TTC549 (cell line): Measurements from ENCODE around the gene CYP46A1.

Experiments
- FAIRE-seq: peaks from 2 replicates; lab custom pipeline; 2012; peaks lifted over from hg19 to GRCh38; lab: Jason Lieb, UNC

Gene CYP46A1

DNA sequence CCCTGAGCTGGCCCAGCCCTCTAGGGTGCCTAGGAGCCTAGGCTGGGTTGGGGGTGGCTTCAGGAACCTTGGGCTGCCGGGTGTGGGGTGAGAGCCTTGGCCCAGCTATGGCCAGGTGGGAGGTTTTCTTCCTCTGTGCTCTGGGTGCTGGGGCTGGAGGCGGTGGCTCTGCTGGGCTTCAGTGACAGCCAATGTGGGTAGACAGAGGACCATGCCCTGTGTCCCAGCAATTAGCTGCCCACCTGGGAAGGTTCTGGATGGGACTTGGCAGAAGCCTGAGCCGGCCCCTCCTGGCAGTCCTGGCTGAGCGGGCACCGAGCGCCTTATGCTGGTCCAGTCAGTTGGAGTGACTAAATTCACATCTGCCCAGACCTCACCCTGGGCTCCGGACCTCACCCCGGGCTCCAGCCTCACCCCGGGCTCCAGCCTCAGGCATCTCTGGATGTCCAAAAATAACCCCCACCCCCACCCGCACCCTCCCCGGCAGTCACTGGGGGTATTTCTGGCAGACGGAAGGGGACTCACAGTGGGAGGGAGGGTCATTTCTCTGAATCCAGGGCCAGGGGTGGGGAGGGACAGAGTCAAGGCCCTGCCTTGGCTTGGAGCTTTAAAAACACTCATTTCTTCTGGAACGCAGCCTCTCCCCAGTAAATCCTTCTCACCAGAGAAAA lies 46.9 kb downstream of the CYP46A1 start:
- no peak for FAIRE-seq

DNA sequence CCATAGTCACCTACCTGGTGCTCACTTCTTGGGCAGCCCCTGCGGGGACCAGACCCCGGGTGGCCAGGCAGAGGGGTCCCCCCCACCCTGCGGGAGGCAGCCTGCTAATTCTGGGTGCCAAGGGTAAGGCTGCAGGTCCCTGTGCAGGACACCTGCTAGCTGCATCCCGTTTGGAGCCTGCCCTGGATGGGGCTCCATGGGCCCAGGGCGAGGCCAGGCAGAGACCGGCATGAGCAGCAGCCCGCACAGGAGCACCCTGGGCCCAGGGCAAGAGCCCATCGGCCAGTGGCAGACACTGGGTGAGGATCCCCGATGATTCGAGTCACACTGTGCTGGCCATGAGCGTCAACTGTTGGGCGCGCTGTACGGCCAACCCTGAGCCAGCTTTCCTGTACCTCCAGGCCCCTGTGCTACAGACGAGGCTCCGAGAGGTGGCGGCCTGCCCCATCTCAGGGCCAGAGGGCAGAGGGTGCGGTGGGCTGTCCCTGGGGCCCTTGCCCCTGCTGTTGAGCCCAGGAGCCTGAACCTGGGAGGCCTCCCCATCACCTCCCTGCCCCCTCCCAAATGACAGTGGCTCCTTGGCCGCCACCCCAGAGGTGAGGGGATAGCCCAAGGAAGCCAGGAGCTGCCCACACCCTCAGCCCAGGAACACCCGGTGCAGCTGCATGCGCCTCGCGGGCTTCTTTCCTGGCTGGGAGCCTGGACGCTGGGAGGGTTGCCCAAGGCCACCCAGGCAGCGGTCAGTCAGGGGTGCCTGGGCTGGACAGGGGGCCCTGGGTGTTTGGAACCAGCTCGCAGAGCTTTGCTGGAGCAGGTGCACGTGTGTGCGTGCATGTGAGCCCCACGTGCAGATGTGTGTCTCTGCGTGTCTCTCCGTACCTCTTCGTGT lies 47.7 kb downstream of the CYP46A1 start:
- no peak for FAIRE-seq

DNA sequence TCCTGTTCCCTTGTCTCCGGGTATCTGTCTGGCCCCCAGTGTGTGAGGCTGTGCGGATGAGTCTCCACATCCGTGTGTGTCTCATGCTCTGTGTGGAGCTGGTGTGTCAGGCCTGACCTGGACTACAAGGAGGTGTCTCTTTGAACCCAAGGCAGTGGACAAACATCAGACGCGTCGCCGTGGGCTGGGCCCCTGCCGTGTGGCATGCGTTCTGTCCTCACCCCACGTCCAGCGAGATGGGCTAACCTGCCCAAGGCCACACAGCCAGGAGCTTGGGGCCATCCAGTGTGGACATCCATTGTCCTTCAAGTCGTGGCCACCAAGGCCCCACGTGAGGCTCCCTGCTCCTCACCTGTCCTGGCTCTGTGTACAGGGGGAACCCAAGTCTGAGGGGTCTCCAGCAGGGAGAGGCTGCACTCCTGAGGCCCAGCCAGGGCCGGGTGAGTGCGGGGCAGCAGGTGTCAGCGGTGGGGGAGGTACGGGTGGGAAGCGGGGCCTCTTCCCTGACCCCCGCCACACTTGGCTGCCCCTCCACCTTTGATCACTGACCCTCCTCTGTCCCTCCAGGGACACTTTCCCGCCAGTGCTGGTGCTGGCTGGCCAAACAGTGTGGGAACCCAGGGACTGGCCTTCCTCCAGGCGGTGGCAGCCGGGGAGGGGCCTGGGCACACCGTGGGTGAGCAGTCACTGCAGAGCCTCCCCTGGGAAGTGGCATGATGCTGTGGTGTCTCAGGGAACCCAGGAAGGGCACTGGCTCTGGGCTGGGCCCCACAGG lies 48.5 kb downstream of the CYP46A1 start:
- FAIRE-seq, result no peak

DNA sequence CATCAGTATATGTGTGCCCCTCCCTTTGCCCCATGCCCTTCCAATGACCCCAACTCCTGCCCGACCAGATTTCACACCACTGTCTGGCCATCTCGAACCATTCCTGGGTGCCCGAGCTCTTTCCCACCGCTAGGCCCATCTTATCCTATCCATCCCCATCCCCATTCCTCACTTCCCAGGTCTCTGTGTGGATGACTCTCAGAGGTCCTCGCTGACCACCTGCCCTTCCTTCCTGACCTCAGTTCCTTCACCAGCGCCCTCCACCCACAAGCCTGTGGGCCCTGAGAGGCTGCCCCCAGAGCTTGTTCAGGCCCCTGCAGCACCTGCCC lies 49.1 kb downstream of the CYP46A1 start:
- FAIRE-seq, result no peak

DNA sequence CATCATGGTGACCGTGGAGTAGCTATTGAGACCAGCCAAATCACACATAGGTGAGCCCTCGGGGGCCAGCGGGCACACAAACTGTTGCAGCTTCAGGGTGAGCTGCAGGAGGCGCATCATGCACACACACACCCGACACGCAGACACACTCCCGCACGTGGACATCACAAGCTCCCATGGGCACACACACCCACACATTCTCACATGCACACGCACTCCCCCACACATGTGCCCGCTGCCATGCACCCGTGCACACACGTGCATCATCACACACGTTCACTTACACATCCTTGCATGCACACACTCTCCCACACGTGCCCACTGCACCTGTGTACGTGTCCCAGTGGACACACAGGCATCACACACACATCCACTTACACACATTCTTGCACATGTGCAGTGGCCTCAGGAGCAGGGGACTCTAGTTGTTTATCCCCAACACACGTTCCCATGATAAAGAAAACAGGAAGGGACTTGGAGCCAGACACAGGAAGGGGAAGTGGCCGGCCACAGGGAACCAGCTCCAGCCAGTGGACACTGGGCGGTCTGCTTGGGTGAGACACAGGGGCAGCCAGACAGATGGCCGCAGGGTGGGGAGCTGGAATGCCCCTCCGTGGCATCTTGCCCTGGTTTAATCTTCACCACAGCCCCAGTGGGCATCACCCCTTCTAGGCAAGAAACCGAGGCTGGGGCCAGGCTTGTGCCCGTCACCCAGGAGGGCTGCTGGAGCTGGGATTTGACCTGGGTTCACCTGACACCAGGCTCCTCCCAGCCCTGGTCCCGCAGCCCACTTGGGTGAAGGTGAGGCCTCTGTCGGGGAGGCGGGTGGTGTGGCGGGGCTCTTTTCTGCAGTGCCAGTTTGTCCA lies 49.7 kb downstream of the CYP46A1 start:
- FAIRE-seq, result no peak

DNA sequence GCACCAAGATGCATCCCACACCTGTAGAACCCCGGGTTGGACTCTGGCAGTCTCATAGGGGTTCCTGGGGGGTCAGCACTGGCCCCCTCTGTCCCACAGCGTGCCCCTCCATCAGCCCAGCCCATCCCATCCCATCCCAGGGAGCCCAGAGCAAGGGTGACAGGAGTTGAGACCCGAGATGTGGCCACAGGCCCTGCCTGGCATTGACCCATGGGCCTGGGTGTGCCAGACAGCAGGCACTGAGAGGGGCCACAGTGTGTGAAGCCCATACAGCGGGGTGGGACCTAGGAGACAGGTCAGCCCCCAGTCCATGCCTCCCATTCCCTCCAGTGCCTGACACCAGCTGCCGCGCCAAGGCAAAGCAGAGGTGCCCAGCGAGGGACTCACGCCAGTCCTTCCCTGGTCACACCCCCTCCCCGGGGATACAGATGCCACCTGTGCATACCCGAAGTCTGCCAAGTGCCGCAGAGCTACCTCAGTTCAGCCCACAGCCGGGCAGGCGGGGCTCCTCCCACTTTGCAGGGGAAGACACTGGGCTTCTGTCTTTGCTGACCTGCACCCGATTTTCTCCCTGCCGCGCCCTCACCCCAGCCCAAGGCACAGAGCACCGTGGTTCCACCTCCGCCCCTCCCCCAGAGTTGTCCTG lies 50.4 kb downstream of the CYP46A1 start:
- no peak for FAIRE-seq

DNA sequence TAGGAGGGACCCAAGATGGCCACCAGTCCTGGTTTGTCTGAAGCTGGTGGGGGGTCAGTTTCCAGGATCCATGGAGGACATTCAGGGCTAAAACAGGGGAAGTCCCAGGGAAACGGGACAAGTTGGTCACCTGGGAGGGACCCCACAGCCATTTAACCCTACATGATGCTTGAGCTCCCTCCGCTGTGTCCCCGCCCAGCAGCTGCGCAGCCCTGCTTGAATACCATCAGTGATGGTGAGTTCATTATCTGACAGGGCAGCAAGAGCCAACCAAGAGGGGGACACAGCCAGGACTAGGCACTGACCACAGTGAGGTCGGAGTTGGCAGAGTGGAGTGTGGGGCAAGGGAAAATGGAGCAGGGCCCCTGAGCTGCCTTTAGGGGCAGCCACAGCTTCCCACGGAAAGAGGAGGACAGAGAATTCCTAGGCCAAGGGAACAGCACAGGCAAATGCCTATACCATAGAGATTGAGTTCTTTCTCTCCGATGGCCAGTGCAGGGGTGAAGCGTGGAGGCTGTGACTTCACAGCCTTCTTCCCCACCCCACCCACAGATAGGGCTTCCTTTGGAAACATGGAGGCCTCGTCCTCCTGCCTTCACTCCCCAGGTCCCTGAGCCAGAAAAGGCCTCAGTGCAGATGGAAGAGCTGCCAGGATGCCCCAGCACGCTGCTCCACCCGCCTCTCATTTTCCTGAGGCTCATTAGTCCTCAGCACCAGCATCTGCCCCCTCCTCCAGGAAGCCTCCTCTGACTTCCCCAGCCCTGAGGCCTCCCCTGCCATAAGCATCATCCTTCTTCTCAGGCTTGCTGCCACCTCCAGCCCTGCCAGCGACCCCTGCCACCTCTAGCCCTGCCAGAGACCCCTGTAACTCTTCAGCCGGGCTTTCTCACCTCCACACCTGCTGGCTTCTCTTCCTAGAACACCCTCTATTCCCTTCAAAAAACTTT lies 51.4 kb downstream of the CYP46A1 start:
- no peak for FAIRE-seq

DNA sequence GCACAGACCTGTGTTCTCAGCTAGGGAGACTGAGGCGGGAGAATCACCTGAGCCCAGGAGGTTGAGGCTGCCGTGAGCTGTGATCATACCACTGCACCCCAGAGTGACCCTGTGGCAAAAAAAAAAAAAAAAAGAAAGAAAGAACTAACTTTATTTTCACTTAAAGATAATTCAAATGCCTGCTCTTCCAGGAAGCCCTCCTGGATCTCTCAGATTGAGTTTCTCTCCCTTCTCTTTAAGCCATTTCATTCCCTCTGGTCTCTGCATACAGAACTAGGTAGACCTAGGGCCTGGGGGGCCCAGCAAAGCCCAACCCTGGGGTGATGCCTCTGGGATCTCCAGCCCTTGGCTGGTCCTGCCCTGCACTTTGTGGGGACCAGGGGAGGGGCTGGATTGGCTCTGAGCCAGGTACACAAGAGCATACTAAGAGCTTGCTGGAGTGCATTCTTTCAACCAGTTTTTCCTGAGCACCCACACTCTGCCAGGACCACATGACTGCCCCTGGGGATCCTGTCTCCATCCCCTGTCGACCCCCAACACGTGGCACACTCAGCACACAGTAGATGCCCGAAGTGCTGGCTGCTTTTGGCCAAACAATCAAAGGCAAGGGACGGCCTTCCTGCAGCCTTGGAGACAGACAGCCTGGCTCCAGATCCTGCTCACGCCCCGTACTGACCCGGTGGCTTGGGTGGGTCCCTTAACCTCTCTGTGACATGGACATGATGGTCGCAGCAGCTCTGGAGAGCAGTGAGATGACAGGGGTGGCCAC lies 52.7 kb downstream of the CYP46A1 start:
- no peak for FAIRE-seq

DNA sequence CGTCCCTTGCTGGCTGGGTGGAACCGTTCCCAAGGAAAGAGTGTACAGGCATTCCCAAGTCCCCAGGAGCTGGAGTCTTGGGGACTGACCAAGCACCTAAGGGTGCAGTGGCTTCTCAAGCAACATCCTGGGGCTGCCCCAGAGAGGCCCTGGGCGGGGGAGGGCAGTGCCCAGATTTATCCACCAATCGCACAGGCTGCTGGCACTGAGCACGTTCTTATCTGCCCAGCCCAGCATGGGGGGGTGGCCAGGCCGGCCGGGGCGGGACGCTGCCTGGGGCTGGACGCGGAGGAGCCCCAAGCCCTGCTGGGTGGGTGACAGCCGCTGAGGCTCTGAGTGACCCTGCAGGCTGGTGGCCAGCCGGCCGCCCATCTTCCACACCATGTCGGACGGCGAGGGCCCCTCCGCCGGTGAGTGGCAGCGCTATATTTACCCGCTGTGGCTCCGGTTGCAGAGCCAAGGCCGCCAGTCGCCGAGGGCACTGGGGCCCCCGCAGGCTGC lies 53.4 kb downstream of the CYP46A1 start:
- no peak for FAIRE-seq

DNA sequence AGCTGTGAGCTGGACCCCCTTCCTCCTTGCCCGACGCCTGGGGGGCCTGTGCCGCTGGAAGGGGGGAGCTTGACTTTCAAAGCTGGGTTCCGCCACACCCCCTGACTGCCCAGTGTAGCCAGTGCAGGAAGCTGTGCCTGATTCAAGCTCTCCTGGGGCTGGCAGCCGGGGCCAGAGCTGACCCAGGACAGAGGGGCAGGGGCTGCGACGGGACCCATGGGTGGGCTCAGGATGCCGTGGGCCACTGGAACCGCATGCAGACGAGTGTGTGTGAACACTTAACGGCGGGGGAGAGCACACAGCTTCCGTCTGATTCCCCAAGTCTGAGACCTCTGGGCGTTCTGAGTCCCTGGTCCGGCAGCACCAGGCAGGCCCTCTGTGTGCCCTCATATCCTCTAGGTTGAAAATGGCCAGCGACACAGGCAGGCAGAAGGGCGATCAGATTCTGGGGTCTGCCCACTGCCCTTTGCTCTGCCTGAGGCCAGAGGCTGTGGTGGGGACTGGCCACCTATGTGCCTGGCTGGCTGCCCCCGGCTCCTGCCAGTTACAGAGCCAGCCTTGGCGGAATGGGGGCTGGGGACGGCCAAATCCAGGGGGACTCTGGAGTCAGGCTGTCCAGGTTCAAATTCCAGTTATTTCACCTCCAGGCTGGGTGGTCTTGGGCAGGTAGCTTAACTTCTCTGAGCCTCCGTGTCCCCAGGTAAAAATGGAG lies 54.0 kb downstream of the CYP46A1 start:
- no peak for FAIRE-seq

DNA sequence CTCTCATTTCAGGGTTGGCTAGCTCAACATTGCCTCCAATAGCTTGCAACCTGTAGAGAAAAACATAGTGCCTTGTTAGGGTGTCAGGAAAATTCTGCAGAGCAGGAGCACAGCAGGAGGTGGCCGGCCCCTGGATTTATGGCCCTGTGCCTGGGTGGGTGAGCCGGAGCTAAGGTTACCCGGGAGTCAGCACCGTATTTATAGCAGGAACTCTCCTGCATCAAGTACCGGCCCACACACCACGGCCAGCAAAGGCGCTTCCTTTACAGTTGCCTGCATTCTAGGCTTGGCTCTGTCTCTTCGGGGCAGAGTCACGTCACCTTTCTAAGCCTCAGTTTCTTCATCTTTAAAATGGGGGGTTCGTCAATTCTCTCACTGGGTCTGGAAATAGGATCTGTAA lies 56.3 kb downstream of the CYP46A1 start:
- no peak for FAIRE-seq

DNA sequence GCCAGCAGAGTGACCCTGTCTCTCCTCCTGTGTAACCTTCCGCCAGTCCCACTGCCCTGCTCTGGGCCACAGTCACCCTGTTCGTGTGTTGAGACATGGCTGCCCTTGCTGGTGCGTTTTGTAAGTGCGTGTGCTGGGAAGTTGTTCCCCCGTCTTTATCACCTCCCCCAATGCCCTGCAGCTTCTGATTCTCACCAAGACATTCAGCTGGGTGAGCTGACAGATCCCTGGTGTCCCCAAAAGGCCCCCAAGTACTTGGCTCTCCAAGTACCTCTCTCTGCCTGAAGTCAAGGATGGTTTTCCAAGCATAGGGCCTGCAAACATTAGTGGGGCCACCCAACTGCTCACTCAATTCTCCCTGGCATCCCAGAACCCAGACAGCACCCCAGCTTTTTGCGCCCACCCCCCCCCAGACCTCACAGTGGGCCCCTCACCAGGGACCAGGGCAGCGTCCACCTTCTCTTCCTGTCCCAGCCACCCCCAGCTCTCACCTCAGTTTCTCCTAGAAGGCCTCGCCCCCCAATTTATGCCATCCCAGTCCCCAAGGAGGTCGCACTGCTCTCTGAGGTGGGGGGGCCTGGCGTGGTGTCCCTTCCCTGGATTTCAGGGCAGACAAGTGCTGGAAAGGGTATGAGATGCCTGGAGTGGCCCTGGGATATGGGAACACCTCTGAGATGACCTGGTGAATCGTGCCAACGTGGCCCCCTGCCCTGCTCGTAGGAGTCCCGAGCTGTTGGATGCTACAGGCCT lies 57.3 kb downstream of the CYP46A1 start:
- no peak for FAIRE-seq

DNA sequence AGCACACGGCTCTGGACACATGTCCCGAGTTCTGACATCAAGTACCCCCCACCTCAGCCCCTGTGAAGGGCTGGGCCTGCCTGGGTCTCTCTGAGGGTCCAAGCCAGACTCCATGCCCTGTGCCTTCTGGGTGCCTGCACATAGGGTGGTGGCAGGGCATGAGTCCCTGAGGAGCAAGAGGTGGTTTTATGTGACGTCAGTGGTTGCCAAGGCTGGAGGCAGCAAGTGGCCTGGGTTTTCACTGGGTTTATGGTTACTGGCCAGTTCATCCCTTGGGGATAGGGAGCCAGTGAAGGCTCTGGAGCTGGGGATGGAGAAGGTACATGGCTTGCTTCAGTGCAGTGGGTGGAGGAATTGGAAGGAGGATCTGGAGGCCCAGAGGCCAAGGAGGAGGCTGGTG lies 58.0 kb downstream of the CYP46A1 start:
- FAIRE-seq, result no peak

DNA sequence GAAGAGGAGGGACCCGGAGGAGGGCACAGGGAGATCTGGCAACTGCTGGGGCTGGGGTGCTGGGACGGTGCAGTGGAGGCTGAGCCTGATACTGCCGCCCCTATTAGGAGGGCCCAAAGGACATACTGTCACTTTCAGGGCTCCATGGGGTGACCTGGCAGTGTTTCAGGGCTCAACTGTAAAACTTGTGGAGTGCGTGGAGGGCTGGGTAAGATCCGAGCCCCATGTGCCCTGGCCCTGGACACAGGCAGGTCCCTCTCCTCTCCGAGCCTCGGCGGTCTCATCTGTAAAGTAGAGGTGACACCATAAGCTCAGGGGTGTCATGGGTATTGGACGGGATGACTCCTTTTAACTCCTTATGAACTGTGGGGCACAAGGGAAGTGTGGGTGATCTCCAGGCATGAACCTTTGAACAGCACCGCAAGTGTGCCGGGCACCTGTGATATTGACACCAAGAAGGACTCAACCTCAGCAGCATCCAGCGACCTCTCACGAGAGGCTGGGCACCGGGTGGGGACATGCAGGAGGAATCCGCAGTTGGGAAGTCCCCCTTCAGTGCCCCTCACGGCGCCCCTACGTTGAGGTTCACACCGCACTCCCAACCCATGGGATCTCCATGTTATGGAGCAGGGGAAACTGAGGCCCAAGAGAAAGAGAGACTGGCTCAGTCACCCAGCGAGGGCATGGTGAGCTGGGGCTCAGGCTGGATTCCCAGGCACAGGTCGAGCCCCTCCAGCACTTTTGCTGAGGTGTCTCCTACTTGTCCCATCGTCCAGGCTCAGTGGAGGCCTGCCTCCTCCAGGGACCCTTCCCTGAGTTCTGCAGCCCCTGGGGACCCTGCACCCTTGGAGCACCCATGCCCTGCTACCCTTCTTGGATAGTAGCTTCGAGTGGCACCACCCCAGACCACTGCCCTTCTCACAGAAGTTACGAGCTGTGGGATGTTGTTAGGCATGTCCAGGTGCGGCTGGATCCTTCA lies 58.7 kb downstream of the CYP46A1 start:
- FAIRE-seq, result no peak

DNA sequence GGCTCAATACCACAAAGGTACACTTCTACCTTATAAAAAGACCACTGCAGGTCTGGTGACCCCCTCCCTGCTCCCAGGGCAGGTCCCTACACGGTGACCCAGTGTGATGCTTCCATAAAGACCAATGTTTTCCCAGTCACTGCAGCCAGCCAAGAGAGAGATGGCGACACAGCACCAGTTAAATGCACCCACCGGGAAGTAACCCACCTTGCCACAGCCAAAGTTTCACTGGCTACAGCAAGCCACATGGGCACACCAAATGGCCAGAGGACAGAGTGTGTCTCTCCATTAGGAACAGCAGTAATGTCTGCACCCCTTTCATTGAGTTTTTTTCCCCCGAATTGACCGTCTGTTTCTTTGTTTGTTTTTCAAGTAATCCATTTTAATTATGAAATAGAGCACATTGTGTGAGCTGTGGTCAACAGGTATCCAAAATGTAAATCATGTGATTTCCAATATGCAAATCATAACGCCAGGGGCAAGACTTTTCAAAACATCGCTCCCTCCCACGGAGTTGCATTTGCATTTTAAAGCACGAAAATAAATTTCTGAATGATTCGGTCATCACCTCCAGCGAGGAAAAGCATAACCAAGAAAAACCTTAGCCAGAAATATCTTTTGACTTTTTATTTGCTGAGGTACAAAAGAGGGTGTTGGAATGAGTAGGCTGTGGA lies 60.2 kb downstream of the CYP46A1 start:
- FAIRE-seq, result no peak

DNA sequence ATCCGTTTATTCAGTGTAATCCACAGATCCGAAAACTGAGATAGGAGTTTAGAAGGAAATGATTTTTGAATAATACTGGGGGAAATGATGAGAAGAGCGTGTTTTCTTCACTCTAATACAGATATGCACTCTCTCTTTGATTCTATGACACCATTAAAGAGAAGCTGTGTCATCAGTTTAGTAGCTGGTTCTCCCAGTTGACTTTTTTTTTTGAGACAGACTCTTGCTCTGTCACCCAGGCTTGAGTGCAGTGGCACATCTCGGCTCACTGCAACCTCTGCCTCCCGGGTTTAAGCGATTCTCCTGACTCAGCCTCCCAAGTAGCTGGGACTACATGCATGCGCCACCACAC lies 60.8 kb downstream of the CYP46A1 start:
- FAIRE-seq, result no peak
